Stimulated activated CD8-positive, alpha-beta memory T cell treated with anti-CD3 and anti-CD28 coated beads, Interleukin-12 subunit alpha, Interleukin-12 subunit beta, amount 100 ng/mL, for 24 hours (primary cell): ENCODE results near the gene FRAT1.
"Not testable (repeated sequence)": the region's sequence is repeated elsewhere in the genome, so short reads cannot be mapped to it uniquely, and the experiment has no call there.

Experiments
- DNase-seq: peaks from one replicate; pipeline ENCODE4 v3.0.0-alpha.2; 2020; ENCODE audit errors: extremely low read depth

The FRAT1 gene

GRCh38 chr10:97334370-97335175 is 15.5 kb downstream of the FRAT1 start, which contains the start of gene FRAT2:
Gene FRAT2, minus strand, starts transcription at chr10:97334729. Its CDS starts 157 bp downstream, at chr10:97334572.
- DNase-seq = peak; percentile 73

GRCh38 chr10:97335188-97335619 is 16.1 kb downstream of the FRAT1 start:
- no peak for DNase-seq

GRCh38 chr10:97336006-97336405 is 16.9 kb downstream of the FRAT1 start:
- no peak for DNase-seq

- DNase-seq = no peak
These were observed 17.4 kb downstream of the FRAT1 start for GRCh38 chr10:97336446-97336845.

GRCh38 chr10:97336942-97337831 is 18.1 kb downstream of the FRAT1 start:
- DNase-seq = no peak

- DNase-seq = no peak
These were observed 19.0 kb downstream of the FRAT1 start for GRCh38 chr10:97338041-97338440.

GRCh38 chr10:97341416-97341815 is 22.3 kb downstream of the FRAT1 start:
- DNase-seq = no peak

- not testable (repeated sequence) for DNase-seq
These were observed 24.6 kb downstream of the FRAT1 start for GRCh38 chr10:97343664-97344063.

GRCh38 chr10:97347317-97347716 is 28.2 kb downstream of the FRAT1 start:
- no peak for DNase-seq

GRCh38 chr10:97349752-97350513 is 30.9 kb downstream of the FRAT1 start:
- DNase-seq = no peak

GRCh38 chr10:97353945-97354344 is 34.9 kb downstream of the FRAT1 start:
- no peak for DNase-seq

GRCh38 chr10:97355571-97355975 is 36.5 kb downstream of the FRAT1 start:
- no peak for DNase-seq

- no peak for DNase-seq
These were observed 37.3 kb downstream of the FRAT1 start for GRCh38 chr10:97356318-97356914.

- no peak for DNase-seq
These were observed 37.8 kb downstream of the FRAT1 start for GRCh38 chr10:97356918-97357317.

GRCh38 chr10:97358349-97358748 is 39.3 kb downstream of the FRAT1 start:
- no peak for DNase-seq

- DNase-seq = no peak
These were observed 39.7 kb downstream of the FRAT1 start for GRCh38 chr10:97358781-97359180.

GRCh38 chr10:97360705-97361536 is 41.9 kb downstream of the FRAT1 start:
- DNase-seq = no peak

- no peak for DNase-seq
These were observed 42.4 kb downstream of the FRAT1 start for GRCh38 chr10:97361537-97361901.

- DNase-seq = no peak
These were observed 43.4 kb downstream of the FRAT1 start for GRCh38 chr10:97362310-97363033.

- DNase-seq = no peak
These were observed 44.0 kb downstream of the FRAT1 start for GRCh38 chr10:97363071-97363470.
